MCF 10A (cell line): Measurements from ENCODE around the gene MFN2. TPM values are rescaled to one million over a fixed set of nuclear protein-coding genes. Genes with fewer than 3 reads are reported as not detected.
"Not testable (repeated sequence)": the region's sequence is repeated elsewhere in the genome, so short reads cannot be mapped to it uniquely, and the experiment has no call there.

Experiments
- BruUV-seq: library from RNA; stranded (reverse); fragments of 400-500 nt; replicated peaks from 2 replicates; lab custom pipeline; 2021; lab: Mats Ljungman, UMichigan
- CTCF ChIA-PET: fragments of 300-600 bp; sonication (Branson Sonifier 250); formaldehyde crosslinking; extraction: SDS; loops from one replicate; lab custom pipeline; 2021; ENCODE audit warnings: antibody characterized with exemption, inconsistent platforms; lab: Yijun Ruan, JAX
- POLR2A ChIA-PET: fragments of 300-600, 350-650 bp; sonication (Branson Sonifier 250); formaldehyde crosslinking; extraction: SDS; loops from one replicate; lab custom pipeline; 2020; ENCODE audit warnings: antibody characterized with exemption, inconsistent platforms; lab: Yijun Ruan, JAX
- DNase-seq: peaks from one replicate; pipeline ENCODE4 v3.0.0-alpha.2; 2018; ENCODE audit not compliant: unreplicated experiment
- H3K27ac Mint-ChIP-seq: one replicate; pipeline ENCODE4 v1.8.0; 2022; ENCODE audit warnings: mild to moderate bottlenecking, low read depth, mixed read lengths; ENCODE audit not compliant: unreplicated experiment
- H3K27me3 Mint-ChIP-seq: one replicate; pipeline ENCODE4 v1.8.0; 2022; ENCODE audit warnings: mixed read lengths; ENCODE audit not compliant: insufficient read depth, unreplicated experiment
- H3K36me3 Mint-ChIP-seq: one replicate; pipeline ENCODE4 v1.8.0; 2022; ENCODE audit warnings: mild to moderate bottlenecking, moderate library complexity, mixed read lengths; ENCODE audit not compliant: insufficient read depth, unreplicated experiment
- H3K4me1 Mint-ChIP-seq: one replicate; pipeline ENCODE4 v1.8.0; 2022; ENCODE audit warnings: mixed read lengths; ENCODE audit not compliant: insufficient read depth, unreplicated experiment
- H3K4me3 Mint-ChIP-seq: one replicate; pipeline ENCODE4 v1.8.0; 2022; ENCODE audit warnings: mild to moderate bottlenecking, moderate library complexity, mixed read lengths; ENCODE audit not compliant: unreplicated experiment
- H3K9me3 Mint-ChIP-seq: one replicate; pipeline ENCODE4 v1.8.0; 2022; ENCODE audit warnings: mixed read lengths; ENCODE audit not compliant: unreplicated experiment
- CTCF ChIP-seq: fragments of 200-600 bp; IDR thresholded peaks from one replicate; pipeline ENCODE4 v1.8.0; 2022; ENCODE audit warnings: antibody characterized with exemption, mild to moderate bottlenecking; ENCODE audit not compliant: unreplicated experiment
- intact Hi-C: fragments of 100-400 bp; cut with micrococcal nuclease; formaldehyde crosslinking; loops from 2 replicates; pipeline ENCODE4 v1.14.1; 2022
- total RNA-seq: library from RNA; stranded (reverse); gene quantifications from 2 replicates; pipeline ENCODE4 v1.2.3, GENCODE V29; 2022

MFN2 gene
- total RNA-seq, 1 experiment from 2014 or later: 105 TPM

GRCh38 chr1:12007204-12007603 lies 27.0 kb downstream of the MFN2 start:
- Mint-ChIP-seq H3K27me3 (no peaks in the 10 kb centered on the region), H3K36me3 (peaks cover 93% of the 10 kb centered on the region), H3K27ac (no peak overlapping the region), H3K4me3 (no peak overlapping the region), H3K4me1 (peaks cover 2% of the 10 kb centered on the region), H3K9me3 (no peaks in the 10 kb centered on the region)
- no peak for TF ChIP-seq CTCF
- no TSS peak for BruUV-seq
- POLR2A ChIA-PET: no interaction called here
- CTCF ChIA-PET: no interaction called here
- no peak for DNase-seq
- intact Hi-C loops: no loop called here

GRCh38 chr1:12008355-12008754 lies 28.1 kb downstream of the MFN2 start:
- H3K27me3 Mint-ChIP-seq, DNase-seq, H3K9me3 Mint-ChIP-seq, CTCF ChIA-PET, POLR2A ChIA-PET, H3K4me3 Mint-ChIP-seq, H3K27ac Mint-ChIP-seq, intact Hi-C loops, BruUV-seq, H3K4me1 Mint-ChIP-seq: not testable (repeated sequence)
- peaks cover 93% of the 10 kb centered on the region for H3K36me3 Mint-ChIP-seq

- intact Hi-C loops: no loop called here
- Mint-ChIP-seq H3K4me1 (no peaks in the 10 kb centered on the region), H3K27me3 (no peaks in the 10 kb centered on the region), H3K4me3 (no peak overlapping the region), H3K9me3 (no peaks in the 10 kb centered on the region), H3K36me3 (peaks cover 93% of the 10 kb centered on the region), H3K27ac (no peak overlapping the region)
- POLR2A ChIA-PET: interaction anchor here (1.8 kb wide), 1 partner anchor 9 kb away, joined by 8 read pairs; the partner anchor contains the start of gene MIIP
- DNase-seq: no peak
- TF ChIP-seq CTCF: no peak
- no TSS peak for BruUV-seq
- CTCF ChIA-PET: interaction anchor here (0.9 kb wide), 1 partner anchor 9 kb away, joined by 3 read pairs; no protein-coding TSS in a partner anchor
Observed at GRCh38 chr1:12009318-12009947, 29.2 kb downstream of the MFN2 start.

GRCh38 chr1:12010746-12011570 lies 30.7 kb downstream of the MFN2 start:
- Mint-ChIP-seq H3K36me3 (peaks cover 86% of the 10 kb centered on the region), H3K4me1 (no peaks in the 10 kb centered on the region), H3K27me3 (no peaks in the 10 kb centered on the region), H3K9me3 (no peaks in the 10 kb centered on the region), H3K27ac (no peak overlapping the region), H3K4me3 (no peak overlapping the region)
- ChIA-PET CTCF (interaction anchor here (0.7 kb wide), 1 partner anchor 239 kb away, joined by 3 read pairs; no protein-coding TSS in a partner anchor), POLR2A (interaction anchor here (0.8 to 2.2 kb wide), 4 partner anchors 8 to 103 kb away, joined by 5 to 9 read pairs (median 6); partner anchors contain the start of genes MFN2 and MIIP)
- no peak for DNase-seq
- no TSS peak for BruUV-seq
- TF ChIP-seq CTCF: no peak
- intact Hi-C loops: no loop called here
